ENCODE measurements around the gene AGL. TPM values are rescaled to one million over a fixed set of nuclear protein-coding genes. Genes with fewer than 3 reads are reported as not detected.

Gene AGL
- total and polyA plus RNA-seq, 2 of the 8 experiments (the other 6 are each of a cell fraction or from before 2014, with no cell fraction given), result 2.7 to 19.2 TPM

DNA sequence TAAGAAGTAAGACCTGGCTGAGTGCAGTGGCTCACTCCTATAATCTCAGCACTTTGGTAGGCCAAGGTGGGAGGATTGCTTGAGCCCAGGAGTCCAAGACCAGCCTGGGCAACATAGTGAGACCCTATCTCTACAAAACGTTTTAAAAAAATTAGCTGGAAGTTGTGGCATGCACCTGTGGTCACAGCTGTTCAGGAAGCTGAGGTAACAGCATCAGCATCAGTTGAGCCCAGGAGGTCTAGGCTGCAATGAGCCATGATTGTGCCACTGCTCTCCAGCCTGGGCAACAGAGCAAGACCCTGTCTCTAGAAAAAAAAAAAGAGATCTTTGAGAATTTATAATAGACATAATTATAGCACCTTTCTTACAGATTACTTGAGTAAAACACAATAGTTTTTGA lies 36.0 kb downstream of the AGL start:
- FAIRE-seq, result no peak
- CTCF ChIA-PET (ENCODE audit: partially characterized antibody), result interaction anchor here (1.2 kb wide), 1 partner anchor 11 kb away, joined by 4 read pairs; no protein-coding TSS in a partner anchor

More for the DNA sequence above, 36.0 kb downstream of the AGL start:
- H3K4me2 ChIP-seq (ENCODE audit: insufficient read depth in 1 of 2, low read depth in 2 of 2, low read length in 2 of 2), result no peak overlapping the region
- H2AFZ ChIP-seq (ENCODE audit: low read length), result no peak overlapping the region
- no peak overlapping the region for H2BK120ac ChIP-seq (replicated peaks; ENCODE audit: low read depth, low read length)
- no peak overlapping the region for H4K91ac ChIP-seq (replicated peaks; ENCODE audit: insufficient read length, low read length)
- no peak for TF ChIP-seq SUZ12 (IDR thresholded peaks at IDR 0.05; ENCODE audit: low read length)
- TF ChIP-seq YY1 (IDR thresholded peaks at IDR 0.05; ENCODE audit: low read depth, low read length), result no peak
- no peak for TF ChIP-seq BACH1 (IDR thresholded peaks at IDR 0.05; ENCODE audit: low read length)
- no peak for TF ChIP-seq CBX5 (IDR thresholded peaks at IDR 0.05; ENCODE audit: low read depth, low read length)
- TF ChIP-seq SIN3A (conservative IDR thresholded peaks at IDR 0.05 in 1 of 2, IDR thresholded peaks at IDR 0.05 in 1 of 2; ENCODE audit: low read depth in 1 of 2, low read length in 2 of 2), result no peak
- TF ChIP-seq ASH2L (IDR thresholded peaks at IDR 0.05; ENCODE audit: low read length), result no peak
- TF ChIP-seq HDAC2 (IDR thresholded peaks at IDR 0.05; ENCODE audit: borderline replicate concordance in 1 of 2, low read depth in 2 of 2, low read length in 2 of 2), result no peak
- TF ChIP-seq NANOG (IDR thresholded peaks at IDR 0.05; ENCODE audit: insufficient read depth, low read depth, low read length, poor library complexity, severe bottlenecking), result no peak
- H3K23ac ChIP-seq (ENCODE audit: insufficient read length), result no peak overlapping the region
- peaks cover 0 to 1% (median 0%) of the 10 kb centered on the region in 4 experiments; a peak in 1 of 7 replicates for H3K27me3 ChIP-seq (replicated peaks in 1 of 4; ENCODE audit: control insufficient read depth in 3 of 4, extremely low read depth in 1 of 4, insufficient read depth in 3 of 4, low read length in 3 of 4)
- H3K56ac ChIP-seq (replicated peaks; ENCODE audit: insufficient read length, low read depth, low read length), result no peak overlapping the region
- no peak overlapping the region for H2AK5ac ChIP-seq (ENCODE audit: low read depth, low read length)
- 85% methylated on average over 1 of the region's 1 CpG; no CpG with 5 or more reads in 1 of the 2 experiments for WGBS, 2 experiments (ENCODE audit: extremely low coverage in 1 of 2, insufficient coverage in 1 of 2, insufficient read length in 1 of 2, insufficient replicate concordance in 2 of 2, low coverage in 1 of 2, low lambda C conversion rate in 2 of 2, missing lambda C conversion rate in 1 of 2)
- no peak overlapping the region for H2BK20ac ChIP-seq (ENCODE audit: low read length)
- no peaks in the 10 kb centered on the region for H3K79me2 ChIP-seq (ENCODE audit: control insufficient read depth in 1 of 2, insufficient read depth in 2 of 2, low read length in 2 of 2)
- no peaks in the 10 kb centered on the region for H3K23me2 ChIP-seq (ENCODE audit: low read depth, low read length)
- H3K9ac ChIP-seq (replicated peaks in 1 of 4; ENCODE audit: extremely low read depth in 1 of 4, low read depth in 3 of 4, low read length in 3 of 4), result no peak overlapping the region
- no peak overlapping the region for H3K18ac ChIP-seq (ENCODE audit: extremely low read depth, low read length)
- no peak overlapping the region for H3K27ac ChIP-seq (ENCODE audit: low read depth, low read length)
- H4K20me1 ChIP-seq (replicated peaks in 1 of 2; ENCODE audit: control insufficient read depth in 1 of 2, insufficient read depth in 2 of 2, low read length in 2 of 2), result no peaks in the 10 kb centered on the region
- no peak overlapping the region for H3K4me3 ChIP-seq (ENCODE audit: extremely low read depth in 1 of 4, insufficient read depth in 2 of 4, low read depth in 3 of 4, low read length in 4 of 4)
- H3K14ac ChIP-seq (ENCODE audit: insufficient read length), result no peak overlapping the region
- no peaks in the 10 kb centered on the region for H3K4me1 ChIP-seq (replicated peaks in 1 of 4; ENCODE audit: control insufficient read depth in 3 of 4, insufficient read depth in 4 of 4, low read length in 3 of 4)
- H2BK15ac ChIP-seq (ENCODE audit: low read length), result no peak overlapping the region
- POLR2A ChIA-PET (ENCODE audit: partially characterized antibody), result interaction anchor here (0.7 to 1.0 kb wide), 2 partner anchors 55 to 145 kb away, joined by 3 to 4 read pairs; no protein-coding TSS in a partner anchor
- H4K5ac ChIP-seq (ENCODE audit: insufficient read length, low read depth, low read length), result no peak overlapping the region
- H3K79me1 ChIP-seq (ENCODE audit: low read depth, low read length), result no peaks in the 10 kb centered on the region
- peaks cover 0 to 32% (median 11%) of the 10 kb centered on the region in 4 experiments; a peak in 4 of 8 replicates for H3K36me3 ChIP-seq (ENCODE audit: control insufficient read depth in 2 of 4, insufficient read depth in 4 of 4, low read length in 3 of 4)
- no peak overlapping the region for H4K8ac ChIP-seq (ENCODE audit: extremely low read depth, insufficient read depth, low read length)
- peaks cover 6 to 7% of the 10 kb centered on the region in 2 experiments; a peak in 2 of 4 replicates for H3K9me3 ChIP-seq (ENCODE audit: insufficient read depth in 2 of 2, low read depth in 1 of 2, low read length in 1 of 2)
- H3K4ac ChIP-seq (replicated peaks; ENCODE audit: insufficient read length, low read depth, low read length), result no peak overlapping the region
- H2BK5ac ChIP-seq (ENCODE audit: low read depth, low read length), result no peak overlapping the region
- DNase-seq (ENCODE audit: low read depth in 1 of 2, low spot score in 2 of 2), result no peak
- H2BK12ac ChIP-seq (ENCODE audit: low read depth, low read length), result no peak overlapping the region
